ENCODE data around the gene FLT1.

The FLT1 gene

DNA sequence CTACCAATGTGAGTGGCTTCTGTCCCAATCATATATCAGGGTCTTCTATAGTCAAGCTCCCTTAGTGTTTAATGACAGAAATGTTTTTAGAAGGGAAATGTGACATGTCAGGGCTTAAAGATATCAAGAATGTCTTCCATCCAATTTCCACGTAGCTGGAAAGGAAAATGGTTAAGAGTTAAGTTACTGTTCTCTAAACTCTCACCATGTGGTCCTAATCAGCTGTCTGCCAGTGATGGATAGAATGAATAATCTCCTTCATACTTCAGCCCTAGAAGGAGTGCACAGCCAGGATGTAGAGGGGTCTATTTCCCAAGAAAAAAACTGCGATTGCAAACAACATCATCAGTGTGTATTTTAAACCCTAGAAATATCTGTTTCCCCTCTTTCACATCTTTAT, 36.3 kb downstream of the FLT1 start:
- DNase-seq (ENCODE audit: extremely low read depth, low read depth): no peak

DNA sequence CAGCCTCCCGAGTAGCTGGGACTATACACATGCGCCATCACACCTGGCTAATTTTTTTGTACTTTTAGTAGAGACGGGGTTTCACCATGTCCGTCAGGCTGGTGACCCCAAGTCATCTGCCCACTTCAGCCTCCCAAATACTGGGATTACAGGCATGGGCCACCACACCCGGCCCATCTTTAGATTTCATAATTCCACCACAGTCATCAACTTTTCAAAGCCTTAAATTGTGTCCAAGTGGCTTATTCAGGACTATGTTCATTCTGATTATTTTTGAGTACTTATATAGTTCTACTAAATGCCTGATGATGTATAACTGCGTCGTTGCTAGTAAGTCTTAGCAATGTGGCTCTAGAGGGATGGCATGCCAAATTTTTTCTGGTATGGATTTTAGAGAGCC, 36.9 kb downstream of the FLT1 start:
- TF ChIP-seq, protein P1, sequence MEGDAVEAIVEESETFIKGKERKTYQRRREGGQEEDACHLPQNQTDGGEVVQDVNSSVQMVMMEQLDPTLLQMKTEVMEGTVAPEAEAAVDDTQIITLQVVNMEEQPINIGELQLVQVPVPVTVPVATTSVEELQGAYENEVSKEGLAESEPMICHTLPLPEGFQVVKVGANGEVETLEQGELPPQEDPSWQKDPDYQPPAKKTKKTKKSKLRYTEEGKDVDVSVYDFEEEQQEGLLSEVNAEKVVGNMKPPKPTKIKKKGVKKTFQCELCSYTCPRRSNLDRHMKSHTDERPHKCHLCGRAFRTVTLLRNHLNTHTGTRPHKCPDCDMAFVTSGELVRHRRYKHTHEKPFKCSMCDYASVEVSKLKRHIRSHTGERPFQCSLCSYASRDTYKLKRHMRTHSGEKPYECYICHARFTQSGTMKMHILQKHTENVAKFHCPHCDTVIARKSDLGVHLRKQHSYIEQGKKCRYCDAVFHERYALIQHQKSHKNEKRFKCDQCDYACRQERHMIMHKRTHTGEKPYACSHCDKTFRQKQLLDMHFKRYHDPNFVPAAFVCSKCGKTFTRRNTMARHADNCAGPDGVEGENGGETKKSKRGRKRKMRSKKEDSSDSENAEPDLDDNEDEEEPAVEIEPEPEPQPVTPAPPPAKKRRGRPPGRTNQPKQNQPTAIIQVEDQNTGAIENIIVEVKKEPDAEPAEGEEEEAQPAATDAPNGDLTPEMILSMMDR (IDR thresholded peaks at IDR 0.05; ENCODE audit: low read depth, low read length): no peak
- DNase-seq (ENCODE audit: extremely low read depth, low read depth): no peak

More for the DNA sequence above, 36.3 kb downstream of the FLT1 start:
- TF ChIP-seq, protein P1 (IDR thresholded peaks at IDR 0.05; ENCODE audit: low read depth, low read length): no peak

DNA sequence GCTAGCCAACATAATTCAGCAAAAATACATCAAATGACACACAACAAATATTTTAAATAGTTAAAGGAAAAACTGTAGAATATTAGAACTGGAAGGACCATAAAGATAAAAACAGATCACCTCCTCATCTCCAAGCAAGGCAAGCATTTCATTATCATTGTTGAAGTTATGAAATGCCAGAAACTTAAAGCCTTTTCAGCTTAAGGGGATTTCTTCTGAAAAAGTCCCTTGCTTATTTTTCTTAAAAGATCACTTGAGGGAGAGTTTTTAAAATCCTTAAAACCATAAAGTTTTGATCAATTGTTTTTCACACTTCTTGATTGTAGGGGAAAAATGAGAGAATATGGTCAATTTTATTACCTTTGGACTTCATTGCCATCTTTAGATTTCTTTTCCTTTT, 37.4 kb downstream of the FLT1 start:
- no peak for DNase-seq (ENCODE audit: extremely low read depth, low read depth)
- TF ChIP-seq, protein P1 (IDR thresholded peaks at IDR 0.05; ENCODE audit: low read depth, low read length): no peak

DNA sequence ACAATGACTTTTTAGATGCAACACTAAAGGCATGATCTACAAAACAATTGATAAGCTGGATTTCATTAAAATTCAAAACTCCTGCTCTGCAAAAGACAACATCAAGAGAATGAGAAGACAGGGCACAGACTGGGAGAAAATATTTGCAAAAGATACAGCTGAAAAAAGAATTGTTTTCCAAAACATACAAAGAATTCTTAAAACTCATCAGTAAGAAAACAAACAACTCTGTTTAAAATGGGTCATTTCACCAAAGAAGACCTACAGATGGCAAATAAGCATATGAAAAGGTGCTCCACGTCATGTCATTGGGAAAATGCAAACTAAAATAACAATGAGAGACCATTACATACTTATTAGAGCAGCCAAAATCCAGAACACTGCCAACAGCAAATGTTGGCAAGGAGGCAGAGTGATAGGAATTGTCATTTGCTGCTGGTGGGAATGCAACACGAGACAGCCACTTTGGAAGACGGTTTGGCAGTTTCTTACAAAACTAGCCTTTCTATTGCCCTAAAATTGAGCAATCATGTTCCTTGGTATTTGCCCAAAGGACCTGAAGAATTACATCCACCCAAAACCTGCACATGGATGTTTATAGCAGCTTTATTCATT, 39.2 kb downstream of the FLT1 start:
- TF ChIP-seq, protein P1 (IDR thresholded peaks at IDR 0.05; ENCODE audit: low read depth, low read length): no peak
- no peak for DNase-seq (ENCODE audit: extremely low read depth, low read depth)

DNA sequence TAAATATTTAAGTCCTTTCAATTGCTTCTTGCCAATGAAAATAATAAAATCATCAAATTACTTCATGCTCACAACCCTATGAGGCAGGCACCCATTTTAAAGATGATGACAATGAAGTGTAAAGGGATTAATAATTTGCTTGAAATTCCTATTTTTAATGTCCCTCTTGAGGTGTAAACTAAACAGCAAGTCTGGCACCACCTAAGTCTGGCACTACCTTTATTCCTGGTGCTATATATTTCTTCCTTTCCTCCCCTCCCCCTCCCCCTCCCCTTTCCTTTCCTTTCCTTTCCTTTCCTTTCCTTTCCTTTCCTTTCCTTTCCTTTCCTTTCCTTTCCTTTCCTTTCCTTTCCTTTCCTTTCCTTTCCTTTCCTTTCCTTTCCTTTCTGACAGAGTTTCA, 42.2 kb downstream of the FLT1 start:
- TF ChIP-seq, protein P1 (IDR thresholded peaks at IDR 0.05; ENCODE audit: low read depth, low read length): no peak
- no peak for DNase-seq (ENCODE audit: extremely low read depth, low read depth)

DNA sequence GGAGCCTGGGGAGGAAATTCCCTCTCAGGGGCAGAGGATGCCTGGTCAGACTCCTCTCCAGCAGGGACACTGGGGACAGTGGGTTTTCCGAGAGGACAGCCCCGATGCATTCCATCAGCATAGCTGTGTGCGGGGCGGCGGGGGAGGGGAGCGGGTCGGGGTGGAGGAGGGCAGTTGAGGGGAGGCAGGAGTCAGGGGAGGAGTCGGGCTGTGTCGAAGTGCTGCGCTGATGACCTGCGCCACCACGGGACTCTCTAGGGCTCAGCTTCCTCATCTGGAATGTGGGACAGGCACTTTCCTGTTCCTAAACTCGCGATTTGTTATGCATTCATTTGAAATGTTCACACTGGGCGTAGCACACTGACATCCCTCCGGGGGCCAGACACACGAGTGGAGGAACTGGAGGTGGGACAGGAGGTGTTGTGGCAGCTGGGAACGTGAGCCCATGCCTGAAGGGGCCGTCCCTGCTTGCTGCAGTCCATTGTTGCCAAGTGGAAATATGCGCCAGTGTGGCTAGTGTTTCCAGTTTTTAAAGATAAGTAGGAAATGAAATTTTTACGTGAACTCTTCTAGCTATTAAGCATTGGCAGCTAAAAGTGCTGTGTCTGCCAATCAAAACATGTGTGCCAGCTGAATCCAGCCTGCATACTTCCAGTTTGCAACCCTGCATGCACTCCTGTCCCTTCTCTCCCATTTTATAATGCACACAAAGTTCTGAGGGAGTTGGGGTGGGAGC, 43.3 kb downstream of the FLT1 start:
- DNase-seq (ENCODE audit: extremely low read depth, low read depth): no peak
- TF ChIP-seq, protein P1 (IDR thresholded peaks at IDR 0.05; ENCODE audit: low read depth, low read length): no peak

Data from AG09319 (cell line).